Fibroblast of skin of left quadriceps (primary cell): ENCODE results near the gene SAMD4B.
"Not testable (repeated sequence)": the region's sequence is repeated elsewhere in the genome, so short reads cannot be mapped to it uniquely, and the experiment has no call there.

Experiments
- DNase-seq, 2 experiments: peaks; one replicate each; pipeline ENCODE4 v3.0.0-alpha.2; 2013; ENCODE audit warnings: low read depth in 2 of 2

Gene SAMD4B, protein sequence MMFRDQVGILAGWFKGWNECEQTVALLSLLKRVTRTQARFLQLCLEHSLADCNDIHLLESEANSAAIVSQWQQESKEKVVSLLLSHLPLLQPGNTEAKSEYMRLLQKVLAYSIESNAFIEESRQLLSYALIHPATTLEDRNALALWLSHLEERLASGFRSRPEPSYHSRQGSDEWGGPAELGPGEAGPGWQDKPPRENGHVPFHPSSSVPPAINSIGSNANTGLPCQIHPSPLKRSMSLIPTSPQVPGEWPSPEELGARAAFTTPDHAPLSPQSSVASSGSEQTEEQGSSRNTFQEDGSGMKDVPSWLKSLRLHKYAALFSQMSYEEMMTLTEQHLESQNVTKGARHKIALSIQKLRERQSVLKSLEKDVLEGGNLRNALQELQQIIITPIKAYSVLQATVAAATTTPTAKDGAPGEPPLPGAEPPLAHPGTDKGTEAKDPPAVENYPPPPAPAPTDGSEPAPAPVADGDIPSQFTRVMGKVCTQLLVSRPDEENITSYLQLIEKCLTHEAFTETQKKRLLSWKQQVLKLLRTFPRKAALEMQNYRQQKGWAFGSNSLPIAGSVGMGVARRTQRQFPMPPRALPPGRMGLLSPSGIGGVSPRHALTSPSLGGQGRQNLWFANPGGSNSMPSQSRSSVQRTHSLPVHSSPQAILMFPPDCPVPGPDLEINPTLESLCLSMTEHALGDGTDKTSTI

DNA sequence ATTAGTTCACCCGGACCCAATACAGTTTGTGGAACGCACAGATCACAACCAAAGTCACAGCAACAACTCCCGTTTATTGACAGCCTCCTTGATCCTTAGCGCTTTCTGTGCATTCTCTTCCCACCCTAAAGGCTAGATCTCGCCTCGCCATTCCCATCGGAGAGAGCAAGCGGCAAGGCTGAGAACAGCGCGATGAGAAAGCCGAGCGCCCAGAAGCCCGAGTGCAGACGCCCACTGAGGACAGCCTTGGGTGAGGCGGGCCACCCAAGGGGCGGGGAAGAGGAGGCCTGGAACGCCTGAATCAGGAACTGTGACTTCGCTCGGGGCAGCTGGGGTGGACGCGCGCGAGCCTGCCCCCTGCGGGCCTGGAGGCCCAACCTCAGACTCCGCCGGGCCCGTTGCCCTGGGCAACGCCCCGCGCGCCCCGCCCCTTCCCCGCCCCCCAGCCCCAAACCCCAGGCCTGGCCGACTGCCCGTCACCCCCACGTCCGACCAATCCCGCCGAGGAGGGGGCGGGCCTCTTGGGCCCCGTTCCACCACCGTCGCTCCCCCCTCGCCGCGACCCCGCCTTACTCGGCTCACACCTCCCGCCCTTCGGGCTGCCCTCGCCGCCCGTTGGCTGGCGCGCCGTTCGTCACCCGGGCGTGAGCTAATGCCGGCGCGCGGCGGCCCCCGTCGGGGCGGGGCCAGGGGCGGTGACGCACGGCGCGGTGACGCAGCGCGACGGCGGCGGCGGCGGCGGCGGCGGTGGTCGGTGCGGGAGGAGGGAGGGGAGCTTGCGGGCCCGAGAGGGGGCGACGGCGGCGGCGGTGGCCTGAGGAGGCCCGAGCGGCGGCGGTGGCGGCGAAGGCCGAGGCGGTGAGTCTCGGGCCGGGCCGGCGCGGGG is at the start of gene SAMD4B:
SAMD4B (plus strand) TSS at position 703 of the 886 bp plus-strand sequence. CDS start 14,473 bp downstream, outside the sequence.
- peak; percentile 96 to 97 for DNase-seq

DNA sequence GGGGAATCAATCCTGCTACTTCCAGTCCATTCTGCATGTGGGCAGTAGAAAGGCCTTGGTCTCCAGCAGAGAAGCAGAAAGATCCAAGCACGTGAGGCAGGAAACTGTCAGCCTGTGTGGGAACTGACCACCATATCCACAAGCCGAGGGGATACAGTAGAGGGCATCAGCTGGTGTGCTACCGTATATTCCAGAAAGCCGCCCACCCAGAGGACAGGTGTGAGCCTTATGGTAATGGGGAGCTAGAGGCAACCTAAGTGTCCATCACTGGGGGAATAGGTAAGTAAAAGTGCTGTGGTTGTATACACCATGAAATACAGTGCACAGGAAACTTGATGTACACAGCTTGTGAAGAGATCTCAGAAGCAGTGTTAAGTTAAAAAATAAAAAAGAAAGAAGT is 48.8 kb upstream of the SAMD4B start:
- no peak for DNase-seq

DNA sequence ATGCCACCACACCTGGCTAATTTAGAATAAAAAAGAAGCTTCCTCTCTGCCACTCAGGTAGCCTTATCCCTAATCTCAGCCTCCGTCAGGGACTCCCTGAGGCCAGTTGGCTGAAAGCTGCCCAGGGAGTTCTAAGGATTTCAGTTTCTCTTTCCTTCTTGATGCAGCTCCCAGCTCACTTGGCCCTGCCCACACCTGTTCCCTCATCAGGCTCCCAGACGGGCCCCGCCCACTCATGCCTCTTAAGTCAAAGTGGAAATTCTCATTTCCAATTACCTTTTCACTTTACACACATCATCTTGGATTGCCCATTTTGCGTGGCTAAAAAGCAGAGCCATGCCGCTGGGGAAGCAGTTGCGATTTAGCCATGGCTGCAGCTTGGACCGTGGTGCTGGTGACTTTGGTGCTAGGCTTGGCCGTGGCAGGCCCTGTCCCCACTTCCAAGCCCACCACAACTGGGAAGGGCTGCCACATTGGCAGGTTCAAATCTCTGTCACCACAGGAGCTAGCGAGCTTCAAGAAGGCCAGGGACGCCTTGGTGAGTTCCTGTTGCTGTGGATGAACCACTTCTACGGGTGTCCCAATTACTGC is 46.1 kb upstream of the SAMD4B start, which contains the start of gene IFNL1:
IFNL1 (plus strand) TSS at position 353 of the 591 bp plus-strand sequence; CDS start at position 368, 15 bp downstream.
- DNase-seq, result no peak

DNA sequence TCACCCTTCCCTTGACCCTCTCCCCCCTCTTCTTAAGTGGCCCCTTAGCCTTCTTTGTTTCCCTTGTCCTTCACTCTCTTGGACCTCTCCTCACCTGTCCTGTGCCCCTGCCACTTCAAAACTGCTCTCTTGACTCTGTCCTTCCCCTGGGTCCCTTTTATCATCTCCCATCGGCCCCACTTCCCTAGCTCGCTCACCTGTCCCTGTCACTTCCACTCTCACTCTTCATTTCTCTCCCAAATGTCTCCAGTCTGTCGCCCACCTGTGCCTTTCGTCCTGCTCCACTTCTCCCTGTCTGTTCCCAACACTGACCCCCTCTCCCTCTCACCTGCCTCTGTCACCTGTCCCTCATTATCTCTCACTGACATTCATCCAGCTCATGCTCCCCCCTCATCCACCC is 45.3 kb upstream of the SAMD4B start:
- no peak for DNase-seq

DNA sequence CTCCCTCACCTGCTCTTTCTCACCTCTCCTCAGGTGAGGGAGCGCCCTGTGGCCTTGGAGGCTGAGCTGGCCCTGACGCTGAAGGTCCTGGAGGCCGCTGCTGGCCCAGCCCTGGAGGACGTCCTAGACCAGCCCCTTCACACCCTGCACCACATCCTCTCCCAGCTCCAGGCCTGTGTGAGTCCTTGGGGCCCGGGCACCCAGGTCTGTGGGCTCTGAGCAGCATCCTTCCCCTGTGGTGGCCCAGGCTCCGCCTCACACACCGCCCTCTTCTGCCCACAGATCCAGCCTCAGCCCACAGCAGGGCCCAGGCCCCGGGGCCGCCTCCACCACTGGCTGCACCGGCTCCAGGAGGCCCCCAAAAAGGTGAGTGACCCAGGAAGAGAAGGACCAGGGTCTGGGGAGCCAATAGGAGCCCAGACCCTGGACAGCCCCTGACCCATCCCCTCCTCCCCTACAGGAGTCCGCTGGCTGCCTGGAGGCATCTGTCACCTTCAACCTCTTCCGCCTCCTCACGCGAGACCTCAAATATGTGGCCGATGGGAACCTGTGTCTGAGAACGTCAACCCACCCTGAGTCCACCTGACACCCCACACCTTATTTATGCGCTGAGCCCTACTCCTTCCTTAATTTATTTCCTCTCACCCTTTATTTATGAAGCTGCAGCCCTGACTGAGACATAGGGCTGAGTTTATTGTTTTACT is 44.1 kb upstream of the SAMD4B start:
- DNase-seq, result no peak

DNA sequence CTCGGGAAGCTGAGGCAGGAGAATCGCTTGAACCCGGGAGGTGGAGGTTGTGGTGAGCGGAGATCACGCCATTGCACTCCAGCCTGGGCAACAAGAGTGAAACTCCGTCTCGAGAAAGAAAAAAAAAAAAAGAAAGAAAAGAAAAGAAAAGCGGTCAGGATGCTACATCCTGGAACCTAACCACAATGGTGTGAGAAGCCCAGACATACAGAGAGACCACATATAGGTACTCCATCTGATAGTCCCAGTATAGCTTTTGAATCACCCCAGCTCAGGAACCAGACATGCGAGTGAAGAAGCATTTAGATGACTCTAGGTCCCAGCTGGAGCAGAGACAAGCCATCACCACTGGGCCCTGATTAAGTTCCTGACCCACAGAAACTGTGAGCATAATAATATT is 42.8 kb upstream of the SAMD4B start:
- DNase-seq, result no peak

DNA sequence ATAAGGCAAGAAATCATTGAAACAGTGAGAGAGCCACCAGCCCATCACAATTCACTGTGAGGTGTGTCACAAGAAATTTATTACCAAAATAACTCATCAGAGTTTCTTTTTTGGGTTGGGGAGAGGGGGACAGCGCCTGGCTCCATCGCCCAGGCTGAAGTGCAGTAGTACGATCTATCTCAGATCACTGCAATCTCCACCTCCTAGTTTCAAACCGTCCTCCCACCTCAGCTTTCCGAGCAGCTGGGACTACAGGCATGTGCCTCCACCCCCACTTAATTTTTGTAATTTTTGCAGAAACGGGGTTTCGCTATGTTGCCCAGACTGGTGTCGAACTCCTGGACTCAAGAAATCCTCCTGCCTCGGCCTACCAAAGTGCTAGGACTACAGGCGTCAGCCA is 42.4 kb upstream of the SAMD4B start:
- no peak for DNase-seq

DNA sequence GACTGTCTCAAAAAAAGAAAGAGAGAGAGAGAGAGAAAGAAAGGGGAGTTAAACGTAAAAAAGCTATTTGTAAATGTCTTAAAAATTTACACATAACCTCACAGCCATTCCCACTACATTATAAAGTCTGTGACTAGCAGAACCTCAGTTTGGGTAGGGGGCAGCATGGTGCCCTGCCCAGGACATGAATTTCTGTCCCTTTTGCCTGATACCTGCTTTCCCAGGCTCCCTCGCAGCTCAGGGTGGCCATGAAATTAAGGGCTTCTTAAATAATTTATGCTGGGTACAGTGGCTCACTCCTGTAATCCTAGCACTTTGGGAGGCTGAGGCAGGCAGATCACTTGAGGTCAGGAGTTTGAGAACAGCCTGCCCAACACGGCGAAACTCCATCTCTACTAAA is 41.2 kb upstream of the SAMD4B start:
- no peak for DNase-seq

DNA sequence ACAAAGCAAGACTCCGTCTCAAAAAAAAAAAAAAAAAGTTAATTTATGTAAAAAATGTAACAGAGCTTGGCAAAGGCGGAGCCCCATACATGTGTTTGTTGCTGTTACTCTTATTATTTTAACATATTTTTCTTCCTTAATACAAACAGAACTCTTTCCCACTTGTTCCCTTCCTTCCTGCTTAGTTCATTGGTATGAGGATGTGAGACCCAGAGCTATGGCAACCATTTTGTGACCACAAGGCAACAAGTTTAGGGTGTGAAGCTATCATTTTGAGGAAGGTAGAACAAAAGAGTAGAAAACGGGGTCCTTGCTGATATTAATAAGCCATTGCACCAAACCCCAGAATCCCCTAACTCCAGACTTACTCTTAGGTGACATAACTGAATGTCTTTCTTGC is 40.7 kb upstream of the SAMD4B start:
- no peak for DNase-seq

DNA sequence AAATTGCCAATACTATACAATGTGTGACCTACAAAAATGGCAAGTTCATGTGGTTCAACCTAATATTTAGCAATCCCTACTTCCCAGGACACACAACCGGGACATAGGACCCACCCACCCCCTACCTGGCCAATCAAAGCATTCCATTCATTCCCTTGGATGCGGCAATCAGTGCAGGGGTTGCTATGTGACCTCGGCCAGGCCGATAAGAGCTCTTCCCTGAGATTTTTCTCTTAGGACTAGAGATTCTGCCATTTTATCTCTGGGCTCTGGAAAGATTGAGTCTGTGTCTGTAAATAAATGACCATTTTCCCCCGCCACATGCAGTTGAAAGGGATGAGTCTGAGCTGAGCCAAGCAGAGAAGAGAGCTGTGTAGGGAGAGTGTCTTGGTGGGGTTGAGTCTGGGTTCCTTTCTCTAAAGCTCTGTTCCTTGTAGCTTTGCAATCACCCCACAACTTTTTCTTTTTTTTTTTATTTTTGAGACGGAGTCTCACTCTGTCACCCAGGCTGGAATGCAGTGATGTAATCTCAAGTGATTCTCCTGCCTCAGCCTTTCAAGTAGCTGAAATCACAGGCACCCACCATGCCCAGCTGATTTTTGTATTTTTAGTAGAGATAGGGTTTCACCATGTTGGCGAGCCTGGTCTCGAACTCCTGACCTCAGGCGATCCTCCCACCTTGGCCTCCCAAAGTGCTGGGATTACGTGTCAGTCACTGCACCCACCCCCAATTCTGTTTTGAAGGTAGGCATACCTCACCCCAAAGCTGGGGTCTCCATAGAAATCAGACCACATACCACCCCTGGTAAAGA is 38.6 kb upstream of the SAMD4B start:
- DNase-seq, result no peak

DNA sequence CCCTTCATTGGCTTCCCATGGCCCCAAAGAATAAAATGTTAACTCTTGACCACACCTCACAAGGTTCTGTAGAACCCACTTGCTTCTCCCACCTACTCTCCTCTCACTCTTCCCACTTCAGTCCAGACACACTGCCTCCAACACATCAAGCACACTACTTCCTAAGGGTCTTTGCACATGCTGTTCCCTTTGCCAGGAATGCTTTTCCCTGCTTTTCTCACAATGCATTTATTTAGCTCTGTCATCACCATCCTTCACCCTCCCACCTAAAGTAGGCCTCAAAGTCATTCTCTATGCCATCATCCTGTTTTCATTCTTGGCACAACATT is 38.1 kb upstream of the SAMD4B start:
- no peak for DNase-seq

DNA sequence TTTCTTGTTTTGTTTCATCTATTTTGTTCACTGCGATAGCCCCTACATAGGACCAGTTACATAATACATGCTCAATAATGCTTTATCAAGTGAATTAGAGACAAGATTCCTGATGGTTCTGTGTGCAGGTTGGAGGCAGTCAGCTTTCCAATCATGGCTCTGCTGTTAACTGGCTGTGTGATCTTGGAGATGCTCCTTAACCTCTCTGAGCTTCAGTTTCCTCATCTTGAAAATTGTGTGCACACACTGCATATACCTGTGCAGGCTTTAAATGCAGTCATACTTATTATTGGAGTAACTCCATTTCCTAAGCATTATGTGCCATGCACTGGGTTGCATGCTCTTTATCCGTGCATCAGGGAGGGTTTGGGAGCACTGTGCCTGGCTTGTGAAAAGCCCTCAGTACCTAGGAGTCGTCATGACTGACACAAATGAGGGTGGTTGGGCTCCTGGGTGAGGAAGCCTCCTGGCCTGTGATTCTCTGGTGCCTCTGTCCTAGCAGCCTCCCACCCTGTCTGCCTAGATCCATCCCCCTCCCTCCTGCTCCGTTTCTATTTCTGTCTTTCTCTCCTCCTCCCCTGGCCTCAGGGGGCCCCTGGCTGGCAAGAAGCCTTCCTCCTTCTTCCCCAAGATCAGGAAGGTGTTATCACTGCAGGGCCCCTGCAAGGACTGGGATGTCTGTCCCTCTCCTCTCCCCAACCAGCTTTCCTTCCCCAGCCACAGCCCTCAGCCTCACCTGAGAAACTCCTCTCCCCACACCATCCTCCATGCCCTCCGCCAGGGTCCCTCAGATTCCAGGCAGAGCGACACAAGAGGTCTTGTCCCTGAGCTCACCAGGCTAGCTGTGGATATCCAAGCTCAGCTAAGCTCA is 37.3 kb upstream of the SAMD4B start:
- DNase-seq, result no peak

DNA sequence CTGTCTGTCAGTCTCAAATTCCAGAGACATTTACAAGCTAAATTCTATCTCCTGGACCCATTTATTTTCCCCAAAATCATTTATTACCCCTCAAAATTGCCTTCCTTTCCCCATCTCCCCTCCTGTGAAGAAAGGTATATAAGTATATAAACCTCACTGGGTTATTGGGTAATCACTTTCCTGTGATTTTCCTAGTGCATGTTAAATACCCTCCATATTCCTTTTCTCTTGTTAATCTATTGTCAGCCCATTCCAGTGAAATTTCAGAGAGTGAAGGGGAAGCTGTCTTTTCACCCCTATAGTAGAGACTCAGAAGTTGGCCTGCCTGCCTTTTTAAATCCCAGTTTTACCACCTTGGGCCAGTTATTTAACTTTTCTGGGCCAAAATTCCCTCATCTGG is 36.1 kb upstream of the SAMD4B start:
- DNase-seq, result no peak

DNA sequence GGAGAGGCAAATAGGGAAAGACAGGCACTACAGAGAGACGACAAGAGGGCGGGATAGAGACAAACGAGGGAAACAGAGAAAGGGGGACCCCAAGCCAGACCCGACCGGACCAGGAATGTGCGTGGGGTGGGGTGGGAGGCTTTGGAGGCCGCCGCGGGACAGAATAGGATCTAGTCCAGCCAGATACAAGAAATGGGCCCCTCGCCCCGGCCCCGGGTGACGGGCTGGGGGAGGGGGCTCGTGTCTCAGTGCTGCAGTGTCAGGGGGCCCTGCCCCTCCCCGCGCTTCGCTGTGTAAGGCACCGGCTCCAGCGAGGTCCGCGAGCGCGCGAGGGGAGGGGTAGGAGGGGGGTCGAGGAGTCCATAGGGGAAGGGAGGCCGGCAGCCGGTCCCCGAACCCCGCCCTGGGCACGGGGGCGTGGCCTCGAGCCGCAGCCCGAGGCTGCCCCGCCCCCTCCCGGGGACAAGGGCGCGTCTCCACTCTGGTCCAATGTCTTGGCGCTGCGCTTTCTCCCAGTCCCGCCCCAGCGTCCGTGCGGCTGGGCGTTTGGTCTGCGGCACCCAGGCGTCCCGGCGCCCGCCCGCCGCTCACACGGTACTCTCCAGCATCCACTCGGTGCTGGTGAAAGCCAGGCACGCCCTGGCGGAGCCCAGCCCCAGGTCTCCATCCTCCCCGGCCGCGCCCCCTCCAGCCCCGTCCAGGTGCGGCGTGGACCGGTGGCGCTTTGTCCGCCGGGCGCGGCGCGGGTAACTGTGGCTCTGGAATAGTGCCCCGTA is 35.0 kb upstream of the SAMD4B start:
- DNase-seq, result no peak

DNA sequence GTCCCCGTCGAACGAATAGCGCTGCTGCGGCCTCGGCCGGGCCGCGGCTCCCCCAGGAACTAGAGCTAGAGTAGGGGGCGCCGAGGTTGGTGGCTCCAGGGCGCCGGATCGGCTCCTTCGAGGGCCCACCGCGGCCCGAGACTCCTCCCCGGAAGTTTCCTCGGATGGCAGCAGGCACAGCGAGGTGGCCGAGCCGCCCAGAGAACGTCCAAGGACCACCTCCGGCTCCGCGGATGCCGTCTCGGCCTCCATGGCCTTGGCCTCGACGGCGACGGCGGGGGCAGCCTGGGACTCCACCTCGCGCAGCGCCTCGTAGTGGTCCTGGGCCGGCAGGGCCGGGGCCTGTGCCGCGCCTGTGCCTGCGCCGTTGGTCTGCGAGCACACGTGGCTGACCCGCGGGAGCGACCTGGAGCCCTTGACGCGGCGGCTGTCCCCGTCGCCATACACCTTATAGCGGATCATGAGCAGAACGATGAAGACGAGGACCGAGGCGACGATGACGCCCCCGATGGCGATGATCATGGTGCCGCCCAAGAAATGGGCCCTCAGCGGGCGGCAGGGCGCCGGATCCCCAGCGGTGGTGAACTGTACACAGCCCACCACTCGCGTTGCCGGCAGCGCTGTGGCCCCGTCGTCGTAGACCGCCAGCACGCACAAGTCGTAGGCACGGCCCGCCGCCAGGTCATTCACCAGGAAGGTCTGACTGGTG is 34.2 kb upstream of the SAMD4B start:
- DNase-seq, result no peak

DNA sequence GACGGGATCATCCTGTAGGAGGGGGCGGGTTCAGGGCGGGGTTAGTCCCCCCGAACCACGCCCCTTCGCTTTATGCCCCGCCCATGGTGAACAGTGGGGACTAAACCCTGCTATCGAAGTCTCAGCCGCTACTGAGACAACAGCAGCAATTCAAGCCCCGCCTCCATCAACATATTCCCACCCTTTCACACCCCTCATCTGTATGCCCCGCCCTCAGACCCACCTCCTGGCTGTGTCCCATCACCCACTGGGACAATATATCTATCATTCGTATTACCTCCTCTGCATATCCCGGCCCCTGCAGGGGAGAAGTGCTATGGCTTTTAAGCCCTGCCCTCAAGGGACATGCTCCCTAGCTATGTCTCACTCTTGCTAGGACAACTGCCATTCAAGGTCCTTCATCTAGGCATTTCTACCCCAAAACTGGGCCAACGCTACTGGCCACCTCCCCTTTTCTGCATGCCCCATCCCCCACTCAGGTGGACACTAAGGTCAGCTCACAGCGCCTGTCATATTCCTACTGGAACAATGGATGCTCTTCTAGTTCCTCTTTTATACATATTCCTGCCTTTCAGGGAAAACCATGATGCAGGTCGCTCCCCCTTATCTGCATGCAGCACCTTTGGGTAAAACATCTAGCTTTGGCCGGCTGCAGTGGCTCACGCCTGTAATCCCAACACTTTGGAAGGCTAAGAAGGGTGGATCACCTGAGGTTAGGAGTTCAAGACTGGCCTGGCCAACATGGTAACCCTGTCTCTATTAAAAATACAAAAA is 33.5 kb upstream of the SAMD4B start:
- no peak for DNase-seq

DNA sequence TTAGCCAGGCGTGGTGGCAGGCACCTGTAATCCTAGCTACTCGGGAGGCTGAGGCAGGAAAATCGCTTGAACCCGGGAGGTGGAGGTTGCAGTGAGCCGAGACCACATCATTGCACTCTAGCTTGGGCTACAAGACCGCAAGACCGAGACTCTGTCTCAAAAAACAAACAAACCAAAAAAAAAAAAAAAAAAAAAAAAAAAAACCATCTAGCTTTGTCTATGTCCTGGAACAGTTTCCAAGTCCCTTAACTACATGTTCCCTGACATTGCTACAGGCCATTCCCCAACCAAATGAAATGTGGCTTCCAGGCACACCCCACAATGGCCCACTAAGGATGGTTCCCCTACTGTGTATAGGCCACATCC is 32.9 kb upstream of the SAMD4B start:
- not testable (repeated sequence) for DNase-seq
